ENCODE data around the gene PAPOLA.

Gene PAPOLA

GRCh38 chr14:96565811-96566210 is 63.6 kb downstream of the PAPOLA start:
- no peak for DNase-seq (ENCODE audit: low read depth in 3 of 3)

GRCh38 chr14:96567289-96567899 is 65.2 kb downstream of the PAPOLA start:
- DNase-seq (ENCODE audit: low read depth in 3 of 3): no peak

GRCh38 chr14:96568621-96569020 is 66.4 kb downstream of the PAPOLA start:
- no peak for DNase-seq (ENCODE audit: low read depth in 3 of 3)

- DNase-seq (ENCODE audit: low read depth in 3 of 3): no peak
These were observed 69.1 kb downstream of the PAPOLA start for GRCh38 chr14:96571311-96571710.

- no peak for DNase-seq (ENCODE audit: low read depth in 3 of 3)
These were observed 71.4 kb downstream of the PAPOLA start for GRCh38 chr14:96573473-96574100.

- DNase-seq (ENCODE audit: low read depth in 3 of 3): no peak
These were observed 72.0 kb downstream of the PAPOLA start for GRCh38 chr14:96574171-96574632.

- DNase-seq (ENCODE audit: low read depth in 3 of 3): no peak
These were observed 72.8 kb downstream of the PAPOLA start for GRCh38 chr14:96574633-96575632.

GRCh38 chr14:96576359-96576758 is 74.2 kb downstream of the PAPOLA start:
- DNase-seq (ENCODE audit: low read depth in 3 of 3): no peak

GRCh38 chr14:96576937-96577336 is 74.8 kb downstream of the PAPOLA start:
- DNase-seq (ENCODE audit: low read depth in 3 of 3): no peak

- no peak for DNase-seq (ENCODE audit: low read depth in 3 of 3)
These were observed 76.4 kb downstream of the PAPOLA start for GRCh38 chr14:96578619-96579018.

- no peak for DNase-seq (ENCODE audit: low read depth in 3 of 3)
These were observed 77.2 kb downstream of the PAPOLA start for GRCh38 chr14:96579358-96579757.

- no peak for DNase-seq (ENCODE audit: low read depth in 3 of 3)
These were observed 77.7 kb downstream of the PAPOLA start for GRCh38 chr14:96579855-96580254.

- no peak for DNase-seq (ENCODE audit: low read depth in 3 of 3)
These were observed 78.4 kb downstream of the PAPOLA start for GRCh38 chr14:96580566-96580965.

- DNase-seq (ENCODE audit: low read depth in 3 of 3): no peak
These were observed 78.8 kb downstream of the PAPOLA start for GRCh38 chr14:96581026-96581425.

- DNase-seq (ENCODE audit: low read depth in 3 of 3): no peak
These were observed 79.7 kb downstream of the PAPOLA start for GRCh38 chr14:96581902-96582301.

GRCh38 chr14:96582411-96582961 is 80.3 kb downstream of the PAPOLA start:
- DNase-seq (ENCODE audit: low read depth in 3 of 3): no peak

- DNase-seq (ENCODE audit: low read depth in 3 of 3): no peak
These were observed 80.8 kb downstream of the PAPOLA start for GRCh38 chr14:96582995-96583394.

- DNase-seq (ENCODE audit: low read depth in 3 of 3): no peak
These were observed 81.4 kb downstream of the PAPOLA start for GRCh38 chr14:96583569-96584041.

GRCh38 chr14:96584199-96584906 is 82.2 kb downstream of the PAPOLA start:
- no peak for DNase-seq (ENCODE audit: low read depth in 3 of 3)

GRCh38 chr14:96584907-96585671 is 82.9 kb downstream of the PAPOLA start:
- DNase-seq (ENCODE audit: low read depth in 3 of 3): no peak

GRCh38 chr14:96585672-96586013 is 83.5 kb downstream of the PAPOLA start:
- no peak for DNase-seq (ENCODE audit: low read depth in 3 of 3)

Data from stimulated activated CD4-positive, alpha-beta T cell treated with anti-CD3 and anti-CD28 coated beads, TNF-alpha, amount 100 ng/mL, for 48 hours (primary cell).